Mononuclear cell (primary cell): ENCODE data around the gene NAPA. TPM values are rescaled to one million over a fixed set of nuclear protein-coding genes. Genes with fewer than 3 reads are reported as not detected.

Source experiments
- H3K27me3 ChIP-seq: 2 replicates; pipeline ENCODE4 v1.6.0; 2011; ENCODE audit warnings: low read length, control low read depth; ENCODE audit not compliant: insufficient read depth
- H3K4me1 ChIP-seq: 2 replicates; pipeline ENCODE4 v1.5.1; 2011; ENCODE audit warnings: mild to moderate bottlenecking, low read length, control low read depth; ENCODE audit not compliant: insufficient read depth
- H3K4me3 ChIP-seq: 2 replicates; pipeline ENCODE4 v1.5.1; 2011; ENCODE audit warnings: mild to moderate bottlenecking, low read length, moderate library complexity
- H3K9me3 ChIP-seq: 2 replicates; pipeline ENCODE4 v1.5.1; 2011; ENCODE audit warnings: low read depth, mild to moderate bottlenecking, control low read depth, low read length
- total RNA-seq: library from RNA; depleted of rRNA; stranded (reverse); fragments of >200 nt; gene quantifications from one replicate; pipeline ENCODE4 v1.2.3, GENCODE V29; 2012

NAPA gene
- total RNA-seq, 1 donor: 71.8 TPM

DNA sequence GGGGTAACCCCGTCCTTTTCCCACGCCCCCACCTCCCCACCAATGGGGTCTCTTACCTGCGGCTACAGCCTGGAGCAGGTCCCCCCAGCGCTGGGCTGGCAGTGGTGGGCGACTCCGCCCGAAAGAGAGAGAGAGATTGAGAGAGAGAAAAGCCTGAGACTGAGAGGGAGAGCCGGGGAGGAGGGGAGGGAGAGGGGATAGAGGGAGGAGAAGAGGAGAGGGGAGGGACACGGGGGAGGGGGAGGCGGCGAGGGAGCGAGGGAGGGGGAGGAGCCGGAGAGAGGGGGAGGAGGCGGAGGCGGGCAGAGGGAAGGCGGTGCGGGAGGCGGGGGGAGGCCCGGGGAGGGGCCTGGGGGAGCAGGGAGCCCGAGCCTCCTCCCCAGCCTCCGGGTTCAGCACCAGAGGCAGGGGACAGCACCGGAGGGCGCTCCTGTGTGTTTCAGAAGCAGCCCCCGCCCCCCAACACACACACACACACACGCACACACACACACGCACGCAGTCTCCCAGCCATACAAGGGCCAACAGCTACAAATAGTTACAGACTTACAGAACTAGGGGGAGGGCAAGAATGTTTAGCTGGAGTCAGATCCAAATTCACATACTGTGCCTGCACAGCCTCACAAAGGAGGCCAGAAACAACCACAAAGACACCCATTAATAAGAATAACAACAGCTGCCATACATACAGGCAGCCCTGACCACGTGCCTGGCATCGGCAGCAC is 43.0 kb downstream of the NAPA start, which contains the start of gene SLC8A2:
Gene SLC8A2 (minus strand): TSS at position 161 of the 725 bp plus-strand sequence. CDS start 5,490 bp downstream, outside the sequence.
- Histone ChIP-seq H3K27me3 (peaks cover 38% of the 10 kb centered on the region), H3K9me3 (no peaks in the 10 kb centered on the region), H3K4me3 (no peak within 1 kb of the TSS), H3K4me1 (no peaks in the 10 kb centered on the region)

DNA sequence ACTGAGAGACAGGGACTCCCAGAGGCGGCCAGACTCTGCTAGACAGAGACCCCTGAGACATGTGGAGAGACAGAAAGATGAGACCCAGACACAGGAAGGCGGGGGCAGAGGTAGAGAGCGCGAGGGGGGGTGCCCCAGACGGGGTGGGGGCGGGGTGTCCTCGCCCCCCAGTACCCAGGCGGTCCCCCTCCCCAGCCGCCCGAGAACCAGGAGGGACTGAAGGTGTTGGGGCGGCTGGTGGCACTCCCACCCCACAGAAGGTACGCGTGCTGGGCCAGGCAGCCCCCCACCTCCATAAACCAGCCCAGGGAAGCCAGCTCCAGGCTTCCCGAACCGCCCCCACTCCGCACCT is 43.5 kb downstream of the NAPA start:
- Histone ChIP-seq H3K27me3 (peaks cover 38% of the 10 kb centered on the region), H3K4me1 (no peaks in the 10 kb centered on the region), H3K4me3 (no peak overlapping the region), H3K9me3 (no peaks in the 10 kb centered on the region)

DNA sequence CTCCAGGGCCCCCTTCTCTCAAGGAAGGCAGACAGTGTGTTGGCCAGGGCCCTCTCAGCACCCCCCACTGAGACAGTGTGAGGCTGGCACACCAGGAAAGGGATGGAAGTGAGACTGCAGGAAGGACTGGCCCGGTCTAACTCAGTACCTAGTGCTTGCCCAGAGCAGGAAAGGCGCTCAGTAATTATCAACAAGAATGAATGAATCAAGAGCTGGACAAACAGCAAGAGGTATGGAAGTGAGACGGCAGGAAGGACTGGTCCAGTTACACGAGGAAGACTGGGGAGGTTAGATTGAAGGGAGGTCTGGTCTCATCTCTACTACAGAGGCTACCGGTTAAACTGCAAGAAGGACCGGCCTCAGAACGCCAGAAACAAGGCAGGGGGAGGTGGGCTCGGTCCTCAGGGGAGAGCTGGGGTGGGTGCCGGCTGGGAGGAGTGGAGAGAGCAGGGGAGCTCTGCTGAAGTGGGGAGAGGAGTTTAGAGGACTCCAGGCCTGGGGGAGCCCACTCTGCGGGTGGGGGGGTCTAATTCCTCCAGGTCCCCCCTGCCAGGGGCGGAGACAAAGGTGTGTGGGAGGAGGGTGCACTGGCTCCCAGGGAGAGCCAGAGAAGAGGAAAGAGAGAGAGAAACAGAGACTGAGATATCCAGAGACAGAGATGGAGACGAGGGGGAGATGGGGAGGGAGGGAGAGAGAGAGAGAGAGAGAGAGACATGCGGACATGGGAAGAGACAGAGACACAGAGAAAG is 44.2 kb downstream of the NAPA start:
- Histone ChIP-seq H3K9me3 (no peaks in the 10 kb centered on the region), H3K4me1 (no peaks in the 10 kb centered on the region), H3K4me3 (no peak overlapping the region), H3K27me3 (peaks cover 38% of the 10 kb centered on the region)

DNA sequence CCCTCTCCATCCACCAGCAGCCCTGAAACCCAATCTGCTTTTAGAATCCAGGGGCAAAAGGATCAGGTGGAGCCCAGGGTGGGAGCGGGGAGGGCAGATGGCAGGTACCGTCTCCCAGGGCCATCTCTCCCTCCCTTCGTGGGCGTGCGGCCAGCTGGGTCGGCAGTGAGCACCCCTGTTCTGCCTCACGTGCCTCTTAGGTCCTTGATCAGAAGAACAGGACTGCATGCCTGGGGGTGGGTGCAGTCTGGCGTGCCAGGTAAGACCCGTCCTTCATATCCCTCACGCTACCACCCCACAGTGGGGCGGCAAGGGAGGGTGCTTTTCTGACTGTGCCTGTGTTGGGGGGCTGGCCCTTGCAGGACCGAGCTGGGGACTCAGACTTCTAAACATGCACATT is 45.1 kb downstream of the NAPA start:
- no peaks in the 10 kb centered on the region for H3K9me3 ChIP-seq
- H3K27me3 ChIP-seq: peaks cover 41% of the 10 kb centered on the region
- H3K4me3 ChIP-seq: no peak overlapping the region
- no peaks in the 10 kb centered on the region for H3K4me1 ChIP-seq

DNA sequence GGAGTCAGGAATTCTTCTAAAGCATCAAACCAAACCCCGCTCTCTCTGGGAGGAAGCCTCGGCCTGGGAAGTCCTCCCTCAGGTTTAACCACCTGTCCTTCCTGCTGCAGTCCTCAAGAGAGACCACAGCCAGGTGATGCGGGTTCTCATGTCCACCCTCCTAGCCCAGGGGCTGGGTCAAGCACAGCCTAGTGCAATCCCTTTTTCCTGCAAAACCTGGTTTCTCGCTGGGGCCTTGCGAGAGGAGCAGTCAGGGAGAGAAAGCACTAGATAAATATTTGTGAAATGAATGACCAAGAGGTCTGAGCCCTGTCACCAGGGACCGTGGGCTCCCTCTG is 45.5 kb downstream of the NAPA start:
- Histone ChIP-seq H3K4me1 (no peaks in the 10 kb centered on the region), H3K27me3 (peaks cover 41% of the 10 kb centered on the region), H3K4me3 (no peak overlapping the region), H3K9me3 (no peaks in the 10 kb centered on the region)

DNA sequence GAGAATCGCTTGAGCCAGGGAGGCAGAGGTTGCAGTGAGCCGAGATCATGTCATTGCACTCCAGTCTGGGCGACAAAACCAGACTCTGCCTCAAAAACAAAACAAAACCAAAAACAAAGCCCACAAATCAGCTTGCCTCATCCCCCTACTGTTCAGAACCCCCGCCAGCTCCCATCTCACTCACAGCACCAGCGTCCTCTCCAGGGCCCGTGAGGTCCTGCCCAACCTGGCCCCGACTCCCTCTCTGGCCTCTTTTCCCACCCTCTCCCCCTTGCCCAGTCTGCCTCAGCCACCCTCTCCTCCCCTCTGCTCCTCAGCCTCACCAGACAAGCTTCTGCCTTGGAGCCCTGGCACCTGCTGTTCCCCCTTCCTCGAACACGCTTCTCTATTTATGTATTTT is 46.9 kb downstream of the NAPA start:
- H3K4me3 ChIP-seq: no peak overlapping the region
- no peaks in the 10 kb centered on the region for H3K4me1 ChIP-seq
- H3K9me3 ChIP-seq: no peaks in the 10 kb centered on the region
- H3K27me3 ChIP-seq: peaks cover 41% of the 10 kb centered on the region

DNA sequence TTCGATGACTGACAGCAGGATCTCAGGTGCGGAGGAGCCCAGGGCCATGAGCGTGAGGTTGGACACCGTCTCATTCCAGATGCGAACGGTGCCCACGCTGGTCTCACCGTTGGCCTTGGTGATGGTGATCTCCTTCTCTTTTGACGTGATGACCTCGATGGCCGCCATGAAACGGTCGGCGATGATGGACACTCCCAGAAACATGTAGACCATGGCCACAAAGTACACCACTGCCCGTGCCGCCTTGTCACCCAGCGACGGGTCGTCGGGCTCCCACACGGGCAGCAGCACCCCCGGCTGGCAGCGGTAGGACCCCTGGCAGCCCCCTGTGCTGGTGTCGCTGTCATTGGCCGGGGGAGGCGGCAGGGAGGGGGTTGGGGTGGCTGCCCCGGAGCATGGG is 48.9 kb downstream of the NAPA start:
- Histone ChIP-seq H3K9me3 (no peaks in the 10 kb centered on the region), H3K4me1 (no peaks in the 10 kb centered on the region), H3K27me3 (peaks cover 29% of the 10 kb centered on the region), H3K4me3 (no peak overlapping the region)

DNA sequence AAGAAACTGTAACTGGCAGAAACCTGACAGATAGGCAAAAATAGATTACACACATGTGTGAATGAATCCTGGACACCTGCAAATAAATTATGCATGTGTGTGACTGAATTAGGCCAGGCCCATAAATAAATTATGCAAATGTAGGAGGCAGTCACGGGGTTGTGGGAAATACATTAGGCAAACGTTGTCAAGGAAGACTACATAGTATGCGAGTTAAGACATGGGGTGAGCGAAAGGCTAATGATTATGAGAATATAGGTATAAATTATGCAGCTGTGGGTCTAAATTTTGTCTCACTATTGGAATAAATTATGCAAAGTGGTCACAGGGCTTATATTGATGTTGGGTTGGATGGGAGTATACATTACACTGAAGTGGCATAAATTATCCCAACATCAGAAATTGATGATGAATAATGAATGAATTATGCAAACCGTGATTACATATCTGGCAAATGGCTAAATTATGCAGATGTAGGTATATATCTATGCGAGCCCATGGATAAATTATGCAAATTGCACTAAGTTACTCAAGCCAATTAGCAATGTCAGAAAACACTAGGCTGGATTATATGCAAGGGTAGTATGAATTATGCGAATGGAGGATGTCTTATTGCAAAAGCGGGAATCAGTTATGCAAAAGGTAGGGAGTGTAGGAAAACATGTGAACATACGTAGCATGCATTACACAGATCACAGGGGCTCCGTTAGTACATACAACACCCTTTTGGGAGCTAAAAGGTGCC is 50.0 kb downstream of the NAPA start:
- H3K4me1 ChIP-seq: no peaks in the 10 kb centered on the region
- H3K9me3 ChIP-seq: no peaks in the 10 kb centered on the region
- H3K27me3 ChIP-seq: peaks cover 18% of the 10 kb centered on the region
- H3K4me3 ChIP-seq: no peak overlapping the region

DNA sequence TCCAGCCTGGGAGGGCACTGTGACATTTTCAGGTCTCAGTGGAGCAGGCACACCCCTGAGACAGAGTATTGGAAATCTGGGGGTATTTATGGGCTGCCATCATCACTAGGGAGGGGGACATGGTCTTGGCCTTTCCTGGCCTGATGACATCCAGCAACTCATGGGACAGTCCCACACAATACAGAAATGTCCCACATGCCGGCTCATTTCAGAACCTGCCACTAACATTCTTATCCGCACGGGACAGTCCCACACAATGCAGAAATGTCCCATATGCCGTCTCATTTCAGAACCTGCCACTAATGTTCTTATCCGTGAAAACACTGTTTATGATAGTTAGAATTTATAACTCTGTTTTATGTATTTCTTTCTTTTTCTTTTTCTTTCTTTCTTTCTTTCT is 53.0 kb downstream of the NAPA start:
- Histone ChIP-seq H3K4me3 (no peak overlapping the region), H3K4me1 (no peaks in the 10 kb centered on the region), H3K27me3 (peaks cover 29% of the 10 kb centered on the region), H3K9me3 (no peaks in the 10 kb centered on the region)

DNA sequence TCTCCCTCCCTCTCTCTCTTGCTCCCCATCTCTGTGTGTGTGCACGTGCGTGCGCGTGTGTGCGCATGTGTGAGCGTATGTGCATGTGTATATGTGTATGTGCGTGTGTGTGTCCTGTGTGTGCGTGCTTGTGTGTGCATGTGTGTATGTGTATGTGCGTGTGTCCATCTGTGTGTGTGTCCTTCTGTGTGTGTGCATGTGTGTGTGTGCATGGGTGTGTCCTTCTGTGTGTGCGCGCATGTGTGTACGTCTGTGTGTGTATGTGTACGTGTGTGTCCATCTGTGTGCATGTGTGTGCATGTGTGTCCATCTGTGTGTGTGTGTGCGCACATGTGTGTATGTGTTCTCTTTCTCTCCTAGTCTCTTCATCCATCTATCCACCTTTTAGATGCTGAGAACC is 55.4 kb downstream of the NAPA start:
- H3K4me1 ChIP-seq: no peaks in the 10 kb centered on the region
- H3K4me3 ChIP-seq: no peak overlapping the region
- peaks cover 44% of the 10 kb centered on the region for H3K27me3 ChIP-seq
- no peaks in the 10 kb centered on the region for H3K9me3 ChIP-seq

DNA sequence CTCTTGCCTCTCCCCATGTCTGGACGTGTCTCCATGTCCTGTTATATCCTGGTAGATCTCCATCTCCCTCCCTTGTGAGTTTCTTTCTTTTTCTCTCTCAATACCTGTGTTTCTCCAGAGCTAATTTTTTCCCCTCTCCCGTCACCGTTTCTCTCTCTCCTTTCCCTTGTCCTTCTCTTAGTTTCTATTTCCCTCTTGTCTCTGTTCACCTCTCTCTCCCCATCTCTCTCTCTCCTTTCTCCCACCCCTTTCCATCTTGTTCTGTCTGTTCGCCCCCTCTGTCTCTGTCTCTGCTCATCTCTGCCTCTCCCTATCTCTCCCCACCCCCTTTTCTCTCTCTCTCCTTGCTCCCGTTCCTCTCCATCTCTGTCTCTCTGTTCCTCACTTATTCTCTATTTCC is 56.2 kb downstream of the NAPA start:
- H3K4me3 ChIP-seq: no peak overlapping the region
- no peaks in the 10 kb centered on the region for H3K9me3 ChIP-seq
- no peaks in the 10 kb centered on the region for H3K4me1 ChIP-seq
- H3K27me3 ChIP-seq: peaks cover 44% of the 10 kb centered on the region

DNA sequence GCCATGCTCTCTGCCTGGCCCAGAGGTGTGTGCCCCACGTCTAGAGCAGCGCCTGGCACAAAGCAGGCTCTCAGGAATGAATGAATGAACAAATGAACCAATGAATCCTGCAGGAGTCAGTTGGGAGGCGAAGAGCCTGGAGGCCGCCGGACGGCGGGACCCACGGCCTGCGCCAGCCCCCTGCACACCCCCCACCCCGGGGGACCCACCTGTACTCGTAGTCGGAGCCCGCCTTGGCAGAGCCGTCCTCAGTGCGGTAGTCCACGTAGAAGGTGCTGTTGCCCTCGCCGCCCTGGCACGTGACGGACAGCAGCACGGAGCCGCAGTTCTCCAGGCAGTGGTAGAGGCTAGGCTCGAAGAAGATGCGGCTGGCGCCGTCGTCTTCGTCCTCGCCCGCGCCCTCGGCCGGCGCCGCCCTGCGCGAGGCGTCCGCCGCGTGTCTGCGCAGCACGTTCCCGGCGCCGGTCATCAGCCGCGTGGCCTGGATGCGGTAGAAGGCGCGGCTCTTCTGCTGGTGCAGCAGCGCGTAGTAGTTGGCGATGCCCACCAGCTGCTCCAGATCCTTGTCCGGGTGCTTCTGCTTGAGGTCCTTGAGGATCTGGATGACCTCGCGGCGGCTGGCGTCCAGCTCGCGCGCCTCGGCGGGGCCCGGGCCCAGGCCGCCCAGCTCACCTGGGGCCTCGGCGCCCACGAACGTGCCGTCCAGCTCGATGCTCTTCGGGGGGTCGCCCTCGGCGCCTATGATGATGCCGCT is 58.0 kb downstream of the NAPA start:
- Histone ChIP-seq H3K9me3 (no peaks in the 10 kb centered on the region), H3K27me3 (peaks cover 44% of the 10 kb centered on the region), H3K4me3 (no peak overlapping the region), H3K4me1 (no peaks in the 10 kb centered on the region)

DNA sequence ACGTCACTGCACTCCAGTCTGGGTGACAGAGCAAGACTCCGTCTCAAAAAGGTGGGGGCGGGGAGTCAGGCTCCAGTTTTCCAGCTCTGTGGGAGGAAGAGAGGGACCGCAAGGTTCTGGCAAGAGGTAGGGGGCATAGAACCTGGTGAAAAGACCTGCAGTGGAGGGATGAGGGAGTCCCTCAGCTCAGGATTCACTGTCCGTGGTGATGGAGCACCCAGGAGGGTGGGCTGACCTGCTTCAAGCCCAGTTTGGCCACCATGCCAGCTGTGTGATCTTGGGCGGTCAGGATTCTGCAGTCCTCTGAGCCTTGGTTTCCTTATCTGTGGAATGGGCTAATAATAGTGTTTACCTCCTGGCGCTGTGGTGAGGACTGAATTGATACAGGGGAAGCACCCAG is 64.4 kb downstream of the NAPA start:
- Histone ChIP-seq H3K4me1 (peaks cover 24% of the 10 kb centered on the region), H3K9me3 (no peaks in the 10 kb centered on the region), H3K4me3 (no peak overlapping the region), H3K27me3 (peaks cover 27% of the 10 kb centered on the region)

DNA sequence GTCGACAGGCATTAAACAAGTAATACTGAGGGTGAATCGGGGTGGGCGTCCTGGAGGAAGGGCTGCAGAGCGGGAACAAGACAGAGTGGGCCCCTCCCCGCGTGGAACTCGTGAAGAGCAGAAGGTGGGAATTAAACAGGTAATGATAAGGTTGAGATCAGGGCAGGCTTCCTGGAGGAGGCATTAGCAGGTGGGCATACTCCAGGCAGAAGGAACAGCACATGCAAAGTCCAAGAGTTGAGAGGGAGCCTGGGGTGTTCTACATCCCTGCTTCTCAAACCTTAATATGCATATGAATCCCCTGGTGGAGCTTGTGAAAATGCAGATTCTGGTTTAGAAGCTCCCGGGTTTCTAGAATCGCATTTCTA is 66.5 kb downstream of the NAPA start:
- Histone ChIP-seq H3K27me3 (peaks cover 38% of the 10 kb centered on the region), H3K9me3 (no peaks in the 10 kb centered on the region), H3K4me1 (peaks cover 35% of the 10 kb centered on the region), H3K4me3 (no peak overlapping the region)
